Stimulated activated naive CD4-positive, alpha-beta T cell (primary cell): Measurements from ENCODE around the gene DPH1.

Experiments used
- DNase-seq, 6 experiments: peaks; one replicate each; lab custom pipeline; 2025; lab: John Stamatoyannopoulos, UW

The DPH1 gene

DNA sequence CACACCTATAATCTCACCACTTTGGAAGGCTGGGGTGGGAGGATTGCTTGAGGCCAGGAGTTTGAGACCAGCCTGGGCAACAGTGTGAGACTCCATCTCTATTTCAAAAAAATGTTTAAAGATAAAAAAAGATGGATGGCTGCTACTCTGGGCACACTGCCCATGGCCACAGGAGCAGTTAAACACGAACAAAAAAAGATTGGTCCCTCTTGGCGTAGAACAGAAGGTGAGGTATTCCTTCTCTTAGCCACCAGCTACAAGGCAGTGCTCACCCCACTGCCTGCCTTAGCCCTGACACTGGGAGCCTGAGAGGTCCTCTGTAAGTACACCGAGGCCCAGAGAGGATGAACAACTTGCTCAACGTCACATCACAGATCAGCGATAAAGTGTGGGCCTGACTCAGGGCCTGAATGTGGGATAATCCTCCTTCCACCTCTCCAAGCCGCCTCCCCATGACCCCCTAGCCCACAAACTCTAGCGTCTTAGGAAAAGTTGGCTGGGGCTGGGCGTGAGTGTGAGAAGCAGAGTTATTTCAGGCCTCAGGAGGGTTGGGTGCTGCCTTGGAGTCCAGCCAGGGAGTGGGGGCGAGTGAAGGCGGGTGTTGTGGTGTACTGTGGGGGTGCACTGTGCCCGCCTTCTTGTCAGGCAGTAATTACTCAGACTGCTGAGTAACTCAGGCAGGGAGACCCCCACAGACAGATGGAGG lies 2.3 kb upstream of the DPH1 start:
- DNase-seq: no peak

DNA sequence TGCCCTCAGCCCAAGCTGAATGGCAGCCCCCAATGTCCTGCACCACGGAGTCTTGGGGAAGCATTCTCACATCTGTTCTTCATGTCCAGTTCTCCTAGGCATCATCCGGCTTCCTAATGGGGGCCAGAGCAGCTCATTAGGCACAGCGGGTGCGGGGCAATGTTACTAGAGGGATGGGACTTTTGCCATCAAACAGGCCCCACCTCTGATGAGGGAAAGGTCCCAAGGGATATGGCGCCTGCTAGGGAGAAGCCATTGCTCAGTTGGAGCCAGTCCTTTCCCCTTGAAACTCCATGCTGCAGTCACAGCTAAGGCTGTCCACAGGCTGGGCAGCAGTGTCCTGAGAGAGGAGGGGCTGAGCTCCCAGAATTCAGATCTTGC lies 1.7 kb upstream of the DPH1 start:
- no peak for DNase-seq

DNA sequence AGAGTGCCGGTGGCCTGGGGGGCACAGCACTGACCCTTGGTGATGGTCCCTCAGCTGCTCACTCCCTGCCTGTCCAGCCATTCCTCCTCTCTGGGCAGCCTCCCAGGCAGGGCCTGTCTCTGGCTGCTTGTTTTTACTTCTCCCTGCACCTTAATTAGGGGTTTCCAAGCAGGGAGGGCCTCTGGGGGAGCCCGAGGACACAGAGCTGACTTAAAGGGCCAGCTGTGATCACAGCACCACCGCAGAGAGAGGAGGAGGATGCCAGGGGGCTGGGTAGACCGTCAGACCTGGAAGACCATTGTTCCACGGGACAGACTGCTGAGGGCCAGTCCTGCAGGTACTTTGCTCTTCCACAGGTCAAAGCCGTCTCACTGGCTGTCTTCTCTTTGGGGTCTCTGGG lies 1.2 kb upstream of the DPH1 start:
- no peak for DNase-seq

DNA sequence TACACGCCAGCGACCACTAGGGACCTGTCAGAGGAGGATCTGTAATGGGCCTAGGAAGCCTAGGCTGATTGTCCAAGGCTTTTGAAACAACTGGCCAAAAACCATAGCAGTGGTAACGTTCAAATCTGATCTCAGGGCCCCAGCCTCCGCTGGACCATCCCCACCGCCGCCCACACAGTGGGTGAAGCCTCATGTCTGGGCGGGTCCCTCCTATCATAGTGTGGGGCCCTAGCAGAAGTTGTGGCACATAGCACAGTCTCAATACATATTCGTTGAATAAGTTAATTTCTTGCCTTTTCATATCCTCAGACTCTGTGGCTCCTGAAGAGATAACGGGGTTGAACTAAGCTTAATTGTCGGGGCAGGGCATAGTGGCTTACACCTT lies 818 bp downstream of the DPH1 start:
- DNase-seq: no peak

DNA sequence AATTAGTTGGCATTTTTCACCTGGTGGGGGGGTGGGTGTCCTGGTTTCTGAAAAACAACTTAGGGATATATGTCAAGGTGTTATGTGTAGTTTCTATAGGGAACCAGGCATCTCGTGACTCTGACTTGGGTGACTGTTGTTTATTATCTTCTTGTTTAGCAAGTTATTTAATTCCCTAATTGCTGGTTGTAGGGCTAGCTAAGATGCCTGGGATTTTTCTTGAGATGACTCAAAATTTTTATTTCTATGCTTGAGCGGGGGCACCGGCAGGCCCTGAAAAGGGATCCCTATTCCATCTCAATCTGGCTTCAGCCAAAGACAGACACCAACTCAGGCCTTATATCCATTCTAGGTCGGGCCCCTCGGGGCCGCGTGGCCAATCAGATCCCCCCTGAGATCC lies 3.2 kb downstream of the DPH1 start:
- DNase-seq: no peak

DNA sequence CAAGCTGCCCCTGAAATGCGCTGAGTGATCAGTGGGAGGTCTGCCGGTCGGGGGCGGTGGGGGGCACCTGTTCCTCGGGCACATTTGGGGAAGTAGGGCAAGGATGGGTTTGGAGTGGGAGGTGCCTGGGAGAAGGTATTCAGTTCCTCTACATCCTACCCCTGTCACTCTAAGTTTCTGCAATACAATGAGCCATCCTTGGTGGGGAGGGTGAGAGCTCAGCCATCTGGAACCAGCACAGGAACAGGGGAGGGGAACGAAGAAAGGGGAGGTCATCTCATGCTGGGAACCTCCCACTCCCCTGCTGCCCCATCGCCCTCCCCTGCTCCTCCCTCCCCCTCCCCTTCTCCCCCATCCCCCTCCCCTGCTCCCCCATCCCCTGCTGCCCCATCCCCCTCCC lies 4.2 kb downstream of the DPH1 start:
- DNase-seq: no peak

DNA sequence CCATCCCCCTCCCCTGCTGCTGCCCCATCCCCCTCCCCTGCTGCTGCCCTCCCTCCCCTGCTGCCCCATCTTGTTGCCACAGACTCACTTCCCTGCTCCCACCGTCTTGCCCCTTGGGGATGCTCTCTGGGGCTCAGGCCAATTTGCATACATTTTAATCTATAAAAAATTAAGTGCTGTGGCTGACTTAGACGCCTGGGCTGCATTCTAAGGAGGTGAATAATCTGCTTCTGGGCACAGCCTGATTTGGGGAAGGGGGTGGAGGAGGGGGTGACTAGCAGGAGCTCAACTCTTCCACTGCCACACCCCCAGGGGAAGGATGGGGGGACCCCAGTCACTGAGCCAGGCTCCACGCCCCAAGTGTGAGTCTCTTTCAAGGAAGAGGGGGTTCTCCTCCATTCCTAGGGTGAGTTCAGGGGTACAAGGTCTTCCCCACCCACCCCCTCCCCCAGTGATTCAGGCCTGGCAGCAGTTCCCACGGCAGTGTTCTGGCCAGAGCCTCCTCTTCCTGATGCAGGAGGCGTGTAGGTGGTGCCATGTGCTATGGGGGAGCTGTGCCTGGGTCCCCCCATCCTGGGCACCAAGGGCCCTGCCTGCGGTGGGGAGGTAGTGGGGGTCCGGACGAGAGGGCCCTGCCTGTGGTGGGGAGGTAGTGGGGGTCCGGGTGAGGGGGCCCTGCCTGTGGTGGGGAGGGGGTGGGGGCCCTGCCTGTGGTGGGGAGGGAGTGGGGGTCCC lies 5.0 kb downstream of the DPH1 start:
- DNase-seq: no peak

DNA sequence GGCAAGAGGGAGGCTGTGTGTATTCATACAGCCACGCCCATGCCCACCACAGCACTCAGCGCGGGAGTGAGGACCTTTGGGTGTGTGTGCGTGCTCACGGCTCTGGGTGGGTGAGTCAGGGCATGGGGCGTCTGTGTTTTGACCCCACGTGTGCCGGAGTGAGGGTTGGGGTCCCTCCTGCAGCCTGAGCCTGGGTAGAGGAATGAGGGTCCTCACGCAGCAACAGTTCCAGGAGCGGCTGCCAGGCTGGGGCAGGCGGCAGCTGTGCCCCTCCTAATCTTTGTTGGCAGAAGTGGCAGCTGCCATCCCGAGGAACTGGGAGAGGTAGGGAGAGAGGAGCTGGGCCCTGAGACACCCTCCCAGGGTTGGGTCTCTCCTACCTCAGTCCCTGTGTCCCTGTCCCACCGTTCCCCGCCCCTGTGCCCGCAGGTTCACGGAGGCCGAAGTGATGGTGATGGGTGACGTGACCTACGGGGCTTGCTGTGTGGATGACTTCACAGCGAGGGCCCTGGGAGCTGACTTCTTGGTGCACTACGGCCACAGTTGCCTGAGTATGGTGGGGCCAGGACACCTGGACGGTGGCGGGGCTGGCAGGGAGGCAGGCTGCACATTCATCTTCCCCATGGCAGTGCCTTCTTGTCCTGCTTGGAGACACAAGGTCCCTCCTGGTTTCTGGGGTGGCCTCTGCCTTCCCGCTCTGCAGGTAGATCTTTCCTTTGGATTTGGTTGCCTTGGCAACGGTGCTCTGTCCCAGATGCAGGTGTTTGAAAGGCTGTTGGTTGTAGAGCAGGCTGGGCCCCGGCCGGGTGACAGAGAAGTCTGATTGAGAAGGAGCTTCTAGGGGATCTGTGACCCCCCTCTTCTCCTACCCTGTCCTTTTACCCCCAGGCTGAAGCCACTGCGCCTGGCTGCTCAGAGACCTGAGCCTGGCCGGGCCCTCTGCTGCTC lies 5.9 kb downstream of the DPH1 start:
- DNase-seq: no peak

DNA sequence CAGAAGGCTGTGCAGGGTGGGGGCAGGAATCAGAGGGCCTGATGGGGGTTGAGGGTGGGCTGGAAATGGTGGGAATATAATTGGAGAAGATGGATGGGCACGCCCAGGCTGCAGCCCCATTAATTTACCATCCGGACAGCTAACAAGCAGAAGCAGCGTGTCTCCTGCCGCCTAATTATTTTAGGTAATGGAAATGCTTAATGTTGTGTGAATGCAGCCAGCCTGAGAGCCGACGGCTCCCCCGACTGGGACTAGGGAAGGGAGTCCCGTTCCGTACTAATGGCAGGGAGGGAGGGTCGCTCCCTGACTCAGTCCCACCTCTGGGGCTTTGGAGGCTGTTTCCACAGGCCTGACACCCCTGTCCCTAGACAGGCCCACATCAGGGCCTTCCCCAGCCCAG lies 7.2 kb downstream of the DPH1 start:
- no peak for DNase-seq

DNA sequence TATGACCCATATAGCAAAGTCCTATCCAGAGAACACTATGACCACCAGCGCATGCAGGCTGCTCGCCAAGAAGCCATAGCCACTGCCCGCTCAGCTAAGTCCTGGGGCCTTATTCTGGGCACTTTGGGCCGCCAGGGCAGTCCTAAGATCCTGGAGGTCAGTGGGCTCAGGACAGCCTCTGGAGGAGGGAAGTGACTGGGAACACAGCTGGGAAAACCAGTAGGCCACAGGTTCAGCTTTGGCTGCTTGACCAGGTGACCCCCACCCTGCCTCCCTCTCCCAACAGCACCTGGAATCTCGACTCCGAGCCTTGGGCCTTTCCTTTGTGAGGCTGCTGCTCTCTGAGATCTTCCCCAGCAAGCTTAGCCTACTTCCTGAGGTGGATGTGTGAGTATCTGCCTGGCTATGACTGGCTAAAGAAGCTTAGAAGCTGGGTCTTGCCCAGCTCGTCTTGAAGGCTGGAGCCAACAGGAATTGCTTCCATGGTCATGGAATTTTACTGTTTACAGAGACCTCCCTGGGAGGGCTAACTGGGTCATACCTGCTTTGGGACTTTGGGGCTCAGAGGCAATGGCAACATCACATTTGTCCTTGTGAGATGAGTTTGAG lies 10.4 kb downstream of the DPH1 start:
- DNase-seq: no peak

DNA sequence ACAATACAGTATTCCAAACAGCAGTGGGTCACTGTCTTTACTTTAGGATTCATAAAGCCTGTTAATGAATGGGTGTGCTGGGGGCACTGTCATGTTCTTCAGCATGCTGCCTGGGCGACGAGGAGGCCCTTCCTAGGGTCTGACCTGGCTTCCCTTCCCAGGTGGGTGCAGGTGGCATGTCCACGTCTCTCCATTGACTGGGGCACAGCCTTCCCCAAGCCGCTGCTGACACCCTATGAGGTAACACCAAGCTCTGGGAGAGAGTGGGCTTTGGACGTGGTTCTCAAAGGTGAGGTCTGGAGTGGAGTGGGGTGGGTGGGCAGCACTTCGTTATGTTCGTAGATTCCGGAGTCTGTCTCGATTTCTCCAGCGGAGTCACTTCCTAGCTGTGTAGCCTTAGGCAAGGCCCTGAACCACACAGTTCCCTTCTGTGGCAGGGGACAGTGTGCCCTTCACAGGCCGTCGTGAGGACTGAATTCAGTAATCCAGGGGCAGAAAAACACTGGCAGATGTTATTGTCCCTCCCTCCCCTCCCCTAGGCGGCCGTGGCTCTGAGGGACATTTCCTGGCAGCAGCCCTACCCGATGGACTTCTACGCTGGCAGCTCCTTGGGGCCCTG lies 11.1 kb downstream of the DPH1 start:
- DNase-seq: no peak

DNA sequence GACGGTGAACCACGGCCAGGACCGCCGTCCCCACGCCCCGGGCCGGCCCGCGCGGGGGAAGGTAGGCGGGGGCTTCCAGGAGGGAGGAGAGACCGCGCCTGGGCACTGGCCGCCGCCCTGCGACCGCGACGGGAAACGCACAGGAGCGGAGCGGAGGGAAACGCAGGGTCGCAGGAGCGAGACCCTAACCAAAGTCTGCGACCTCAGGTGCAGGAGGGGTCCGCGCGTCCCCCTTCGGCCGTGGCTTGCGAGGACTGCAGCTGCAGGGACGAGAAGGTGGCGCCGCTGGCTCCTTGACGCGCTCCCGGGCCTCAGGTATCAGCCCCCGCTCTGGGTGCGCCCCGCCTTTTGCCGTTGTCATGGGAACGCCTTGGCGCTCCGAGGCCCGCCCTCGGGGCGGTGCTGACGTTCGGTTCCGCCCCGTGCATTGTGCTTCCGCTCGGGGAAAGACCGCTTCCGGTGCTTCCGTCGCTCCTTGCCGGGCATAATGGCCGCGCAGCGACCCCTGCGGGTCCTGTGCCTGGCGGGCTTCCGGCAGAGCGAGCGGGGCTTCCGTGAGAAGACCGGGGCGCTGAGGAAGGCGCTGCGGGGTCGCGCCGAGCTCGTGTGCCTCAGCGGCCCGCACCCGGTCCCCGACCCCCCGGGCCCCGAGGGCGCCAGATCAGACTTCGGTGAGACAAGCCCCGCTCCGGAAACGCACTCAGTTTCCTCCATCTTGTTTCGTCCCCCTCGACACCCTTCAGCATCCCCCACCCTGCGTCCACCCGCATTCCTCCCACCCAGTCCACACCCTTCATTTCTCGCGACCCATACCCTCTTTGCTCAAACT lies 11.8 kb downstream of the DPH1 start, which contains the start of gene OVCA2:
Gene OVCA2, plus strand, starts transcription at position 462 of the 829 bp plus-strand sequence. Its CDS starts 26 bp downstream, at position 488.
- DNase-seq: peak; percentile 94 to 97 (median 96)

DNA sequence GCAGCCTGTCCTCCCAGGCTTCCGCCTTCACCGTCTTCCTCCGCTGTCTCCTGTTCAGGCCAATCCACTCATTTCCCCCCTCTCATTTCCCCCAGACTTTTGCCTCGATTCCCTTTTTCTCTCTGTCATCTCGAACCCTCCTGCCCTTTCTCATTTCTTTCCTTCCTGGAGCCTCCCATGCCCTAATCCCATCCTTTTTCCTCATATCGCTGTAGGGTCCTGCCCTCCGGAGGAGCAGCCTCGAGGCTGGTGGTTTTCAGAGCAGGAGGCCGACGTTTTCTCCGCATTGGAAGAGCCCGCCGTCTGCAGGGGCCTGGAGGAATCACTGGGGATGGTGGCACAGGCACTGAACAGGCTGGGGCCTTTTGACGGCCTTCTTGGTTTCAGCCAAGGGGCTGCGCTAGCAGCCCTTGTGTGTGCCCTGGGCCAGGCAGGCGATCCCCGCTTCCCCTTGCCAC lies 12.5 kb downstream of the DPH1 start:
- DNase-seq: no peak

DNA sequence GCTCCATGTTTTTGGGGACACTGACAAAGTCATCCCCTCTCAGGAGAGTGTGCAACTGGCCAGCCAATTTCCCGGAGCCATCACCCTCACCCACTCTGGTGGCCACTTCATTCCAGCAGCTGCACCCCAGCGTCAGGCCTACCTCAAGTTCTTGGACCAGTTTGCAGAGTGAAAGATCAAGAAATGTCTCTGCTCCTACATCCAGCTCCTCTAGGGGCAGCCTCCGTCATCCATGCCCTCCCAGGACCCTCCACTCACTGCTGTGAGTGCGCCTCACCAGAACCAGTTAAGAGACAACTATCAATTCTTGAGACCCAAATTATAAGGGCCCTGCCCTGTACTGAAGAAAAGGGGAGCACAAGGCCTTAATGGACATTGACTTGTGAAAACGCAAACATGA lies 13.0 kb downstream of the DPH1 start:
- DNase-seq: no peak

DNA sequence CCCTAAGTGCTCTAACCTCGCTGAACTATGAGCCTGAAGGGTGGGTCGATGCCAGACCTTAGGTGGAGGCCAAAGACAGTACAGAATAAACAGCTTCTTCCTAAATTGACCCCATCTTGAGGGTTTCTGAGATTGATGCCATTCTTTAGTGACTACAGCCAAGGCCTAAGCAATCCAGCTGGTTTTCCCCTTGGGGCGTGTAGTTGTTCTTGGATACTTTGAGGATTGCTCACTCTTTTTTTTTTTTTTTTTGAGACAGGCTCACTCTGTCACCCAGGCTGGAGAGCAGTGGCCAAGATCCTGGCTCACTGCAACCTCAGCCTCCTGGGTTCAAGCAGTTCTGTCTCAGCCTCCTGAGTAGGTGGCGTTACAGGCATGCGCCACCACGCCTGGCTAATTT lies 13.8 kb downstream of the DPH1 start:
- no peak for DNase-seq

DNA sequence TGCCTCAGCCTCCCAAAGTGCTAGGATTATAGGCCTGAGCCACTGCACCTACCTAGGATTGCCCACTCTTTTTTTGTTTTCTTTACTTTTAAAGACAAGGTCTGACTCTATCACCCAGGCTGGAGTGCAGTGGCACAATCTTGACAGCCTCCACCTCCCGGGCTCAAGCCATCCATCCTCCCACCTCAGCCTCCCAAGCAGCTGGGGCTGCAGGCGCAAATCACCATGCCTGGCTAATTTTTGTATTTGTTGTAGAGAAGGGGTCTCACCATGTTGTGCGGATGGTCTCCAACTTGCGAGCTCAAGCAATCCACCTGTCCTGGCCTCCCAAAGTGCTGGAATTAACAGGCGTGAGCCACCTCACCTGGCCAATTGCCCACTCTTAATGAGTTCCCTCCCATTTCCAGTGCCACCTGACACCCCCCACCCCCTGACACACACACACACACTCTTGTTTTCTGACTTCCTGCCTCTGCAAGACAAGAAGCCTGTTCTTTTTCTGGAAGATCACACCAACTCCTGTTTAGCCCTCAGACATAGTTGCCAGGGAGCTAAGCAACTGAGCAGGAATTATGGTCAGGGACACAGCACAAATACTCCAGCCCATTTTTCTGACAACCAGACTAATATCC lies 14.4 kb downstream of the DPH1 start:
- no peak for DNase-seq

DNA sequence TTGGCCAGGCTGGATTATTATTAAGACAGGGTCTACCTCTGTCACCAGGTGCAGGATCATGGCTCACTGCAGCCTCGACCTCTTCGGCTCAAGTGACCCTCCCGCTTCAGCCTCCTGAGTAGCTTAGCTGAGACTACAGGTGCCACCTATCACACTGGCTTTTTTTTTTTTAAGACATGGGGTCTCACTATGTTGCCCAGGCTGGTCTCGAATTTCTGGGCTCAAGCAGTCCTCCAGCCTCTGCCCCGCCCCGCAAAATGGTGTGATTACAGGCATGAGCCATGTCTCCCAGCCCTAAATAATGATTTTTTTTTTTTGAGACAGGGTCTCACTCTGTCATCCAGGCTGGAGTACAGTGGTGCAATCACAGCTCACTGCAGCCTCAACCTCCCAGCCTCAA lies 17.6 kb downstream of the DPH1 start:
- DNase-seq: no peak

DNA sequence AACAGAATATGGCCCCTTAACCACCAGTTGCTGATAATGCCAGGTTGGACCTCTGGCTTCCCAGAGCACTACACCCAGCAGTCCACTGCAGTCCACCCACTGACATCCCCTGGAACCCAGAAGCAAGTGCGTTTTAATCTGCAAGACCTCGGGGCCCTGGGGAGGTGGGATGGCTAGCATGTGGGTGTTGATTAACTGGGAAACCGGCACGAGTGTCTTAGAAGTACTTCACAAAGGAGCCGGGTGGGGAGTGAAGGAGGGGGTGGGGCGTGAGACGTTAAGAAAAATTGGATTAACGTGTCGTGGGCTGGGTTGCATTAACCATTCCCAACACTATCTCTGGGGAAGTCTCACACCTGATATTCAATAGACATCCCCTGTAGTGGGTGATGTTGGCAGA lies 18.9 kb downstream of the DPH1 start:
- no peak for DNase-seq

DNA sequence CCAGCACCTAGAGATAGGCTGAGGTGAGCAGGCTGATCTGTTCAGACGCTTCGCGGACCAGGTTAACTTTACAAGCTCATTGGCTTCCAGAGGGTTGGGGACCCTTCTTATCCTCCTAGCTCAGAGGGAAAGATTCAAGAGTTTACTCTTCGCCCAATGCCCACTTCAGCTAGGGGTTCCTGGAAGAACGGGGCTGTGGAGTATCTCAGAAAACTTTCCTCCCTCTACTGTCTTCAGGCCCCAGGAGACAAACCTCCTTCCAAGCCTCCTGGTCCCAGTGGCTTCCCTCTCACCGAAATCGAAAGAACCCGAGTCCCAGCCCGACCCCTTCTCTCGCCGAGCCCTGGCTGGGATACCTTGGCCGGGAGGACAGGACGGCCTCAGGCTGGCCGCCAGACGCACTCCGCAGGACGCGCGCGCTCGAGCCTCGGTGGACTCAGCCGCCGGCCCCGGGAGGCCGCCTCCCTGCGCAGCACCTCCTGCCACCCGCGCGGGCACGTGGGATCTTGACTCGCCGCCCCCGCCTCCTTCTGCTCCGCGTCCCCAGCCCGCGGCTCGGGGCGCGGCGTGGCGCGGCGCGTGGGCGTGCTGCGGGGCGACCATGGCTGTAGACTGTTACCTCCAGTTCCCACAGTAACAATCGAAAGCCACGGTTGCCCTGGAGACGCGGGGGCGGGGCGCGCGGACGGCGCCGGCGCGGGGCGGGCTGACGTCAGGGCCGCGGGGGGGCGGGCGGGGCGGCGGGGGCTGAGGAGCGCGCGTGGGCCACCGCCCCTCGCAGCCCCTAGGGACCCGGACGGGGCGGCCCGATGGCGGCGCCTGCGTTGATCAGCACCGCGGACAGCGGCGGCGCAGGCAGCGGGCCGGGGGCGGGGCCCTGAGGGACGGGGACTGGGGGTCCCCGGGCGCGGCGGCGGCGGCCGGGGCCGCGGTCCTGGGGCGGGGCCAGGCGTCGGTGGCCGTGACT lies 19.7 kb downstream of the DPH1 start:
- peak; percentile 76 to 88 (median 84) for DNase-seq
